Mesodermal cell (in vitro differentiated cells): ENCODE measurements around the gene PSMD3. TPM values are rescaled to one million over a fixed set of nuclear protein-coding genes. Genes with fewer than 3 reads are reported as not detected.

Source experiments
- H3K27ac ChIP-seq: 2 replicates; pipeline ENCODE4 v1.7.0; 2013; ENCODE audit warnings: mild to moderate bottlenecking, low read depth, low read length, moderate library complexity; ENCODE audit not compliant: severe bottlenecking
- H3K36me3 ChIP-seq: 2 replicates; pipeline ENCODE4 v1.7.1; 2013; ENCODE audit warnings: mild to moderate bottlenecking, low read length, moderate library complexity; ENCODE audit not compliant: control insufficient read depth, insufficient read depth
- H3K4me1 ChIP-seq: one replicate; pipeline ENCODE4 v1.7.1; 2013; ENCODE audit warnings: mild to moderate bottlenecking, low read length; ENCODE audit not compliant: insufficient read depth, control insufficient read depth, poor library complexity, severe bottlenecking
- H3K4me3 ChIP-seq: 2 replicates; pipeline ENCODE4 v1.7.0; 2013; ENCODE audit warnings: low read length, control low read depth, mild to moderate bottlenecking; ENCODE audit not compliant: insufficient read depth, poor library complexity, severe bottlenecking; ENCODE audit errors: extremely low read depth
- H3K9me3 ChIP-seq: 2 replicates; pipeline ENCODE4 v1.7.1; 2013; ENCODE audit warnings: mild to moderate bottlenecking, low read length, moderate library complexity; ENCODE audit not compliant: control insufficient read depth
- WGBS, 2 experiments: methylation state at CpG; one replicate each; pipeline ENCODE4 v1.1.5; 2013; ENCODE audit warnings: missing lambda C conversion rate in 2 of 2; ENCODE audit not compliant: insufficient coverage in 2 of 2; 5-methylcytosine and 5-hydroxymethylcytosine counted together
- polyA plus RNA-seq, 2 experiments: library from polyadenylated mRNA; stranded (reverse); fragments of 50-300 nt; gene quantifications; one replicate each; pipeline ENCODE4 v1.2.3, GENCODE V29; 2013

The PSMD3 gene
- polyA plus RNA-seq (2013, experiment 1 of 2) = 161 TPM
- 136 TPM for polyA plus RNA-seq (2013, experiment 2 of 2)

DNA sequence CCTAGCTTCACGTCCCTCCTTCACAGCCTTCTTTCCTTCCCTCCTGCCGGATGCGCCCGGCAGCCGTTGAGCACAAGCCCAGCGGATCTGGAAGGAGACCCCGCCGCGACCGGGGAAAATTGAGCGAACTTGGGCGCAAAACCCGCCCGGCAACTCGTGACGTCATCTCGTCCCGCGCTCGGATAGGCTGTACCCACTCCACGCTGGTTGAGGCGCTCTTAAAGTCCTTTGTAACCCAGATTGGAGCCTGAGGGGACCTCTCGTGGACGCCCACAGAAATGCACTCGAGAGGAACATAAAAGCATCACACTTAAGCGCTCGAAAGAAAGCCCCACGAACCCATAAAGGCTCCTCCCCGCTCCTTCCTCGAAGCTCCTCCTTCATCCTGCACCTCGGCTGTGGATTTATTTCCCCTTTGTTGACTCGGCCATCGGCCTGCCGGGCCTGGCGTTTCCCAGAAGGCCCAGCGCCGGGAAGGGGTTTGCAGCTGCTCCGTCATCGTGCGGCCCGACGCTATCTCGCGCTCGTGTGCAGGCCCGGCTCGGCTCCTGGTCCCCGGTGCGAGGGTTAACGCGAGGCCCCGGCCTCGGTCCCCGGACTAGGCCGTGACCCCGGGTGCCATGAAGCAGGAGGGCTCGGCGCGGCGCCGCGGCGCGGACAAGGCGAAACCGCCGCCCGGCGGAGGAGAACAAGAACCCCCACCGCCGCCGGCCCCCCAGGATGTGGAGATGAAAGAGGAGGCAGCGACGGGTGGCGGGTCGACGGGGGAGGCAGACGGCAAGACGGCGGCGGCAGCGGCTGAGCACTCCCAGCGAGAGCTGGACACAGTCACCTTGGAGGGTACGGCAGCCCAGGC lies at the start of gene PSMD3:
Gene PSMD3, plus strand, starts transcription at position 457 of the 856 bp plus-strand sequence. Its CDS starts 164 bp downstream, at position 621.
- peak within 1 kb of the TSS; percentile 96 for H3K27ac ChIP-seq
- peaks cover 21% of the 10 kb centered on the region for H3K36me3 ChIP-seq
- peak within 1 kb of the TSS; percentile 95 for H3K4me3 ChIP-seq
- 0% methylated on average over 73 to 76 of the region's 84 CpGs for WGBS, 2 experiments
- H3K9me3 ChIP-seq = no peaks in the 10 kb centered on the region
- H3K4me1 ChIP-seq = peaks cover 11% of the 10 kb centered on the region

DNA sequence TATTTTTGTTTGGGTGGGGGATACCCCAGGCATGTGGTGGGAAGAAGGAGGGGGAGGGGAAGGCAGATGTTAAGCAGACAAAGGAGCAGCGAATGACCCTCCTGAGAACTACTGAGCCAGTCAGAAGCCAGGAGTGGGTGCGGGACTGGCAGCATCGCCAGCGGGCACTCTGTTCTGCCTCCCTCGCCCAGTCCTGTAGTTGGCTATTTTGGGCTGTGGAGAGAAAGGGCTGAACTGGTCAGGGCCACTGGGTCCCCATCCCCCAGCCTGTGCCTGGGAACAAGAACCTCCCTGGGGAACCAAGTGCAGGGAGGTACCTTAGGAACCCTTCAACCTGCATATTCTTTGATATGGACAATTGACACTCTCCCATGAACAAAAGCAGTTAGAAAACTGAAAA lies 46.7 kb upstream of the PSMD3 start:
- H3K36me3 ChIP-seq = no peaks in the 10 kb centered on the region
- 80% methylated on average over 1 of the region's 5 CpGs; no CpG with 5 or more reads in 1 of the 2 experiments for WGBS, 2 experiments
- no peaks in the 10 kb centered on the region for H3K4me1 ChIP-seq
- no peaks in the 10 kb centered on the region for H3K9me3 ChIP-seq
- H3K27ac ChIP-seq = no peak overlapping the region
- no peak overlapping the region for H3K4me3 ChIP-seq

DNA sequence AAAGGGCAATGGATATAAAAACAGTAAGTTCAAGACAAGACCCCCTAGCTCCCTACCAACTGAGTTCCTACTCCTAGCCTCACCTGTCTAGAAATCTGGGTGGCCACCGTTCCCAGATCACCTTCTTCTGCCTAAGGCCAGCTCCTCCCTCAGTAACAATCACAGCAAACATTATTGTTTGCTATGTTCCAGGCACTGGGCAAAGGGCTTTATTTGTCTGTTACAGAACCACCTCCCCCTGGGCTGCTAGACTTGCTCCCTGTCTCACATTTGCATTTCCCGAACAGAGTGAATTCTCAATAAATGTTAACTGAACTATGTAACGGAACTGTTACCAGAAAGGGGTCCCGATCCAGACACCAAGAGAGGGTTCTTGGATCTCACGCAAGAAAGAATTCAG lies 46.3 kb upstream of the PSMD3 start:
- Histone ChIP-seq H3K27ac (no peak overlapping the region), H3K4me3 (no peak overlapping the region), H3K4me1 (peaks cover 3% of the 10 kb centered on the region), H3K36me3 (no peaks in the 10 kb centered on the region), H3K9me3 (no peaks in the 10 kb centered on the region)
- 83% methylated on average over 5 of the region's 5 CpGs for WGBS, 2 experiments

DNA sequence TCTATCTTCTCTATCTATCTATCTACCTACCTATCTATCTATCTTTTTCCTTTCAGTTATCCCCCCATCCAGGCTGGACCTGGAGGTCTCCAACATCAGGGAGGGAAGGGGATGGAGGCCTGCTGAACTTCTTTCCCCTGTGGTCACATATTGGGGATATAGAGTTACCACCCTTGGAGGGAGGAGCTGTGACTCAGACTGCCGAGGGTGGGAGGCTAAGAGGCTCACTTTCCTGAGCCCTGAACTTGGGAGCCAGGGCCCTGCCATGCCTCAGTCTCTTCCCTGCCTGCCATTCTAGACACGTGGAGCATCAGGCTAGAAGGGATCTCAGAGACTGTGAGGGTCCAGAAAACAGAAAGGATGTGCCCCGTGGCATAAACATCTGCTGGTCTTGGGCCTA lies 44.7 kb upstream of the PSMD3 start:
- H3K27ac ChIP-seq = no peak overlapping the region
- H3K9me3 ChIP-seq = no peaks in the 10 kb centered on the region
- H3K36me3 ChIP-seq = no peaks in the 10 kb centered on the region
- no peak overlapping the region for H3K4me3 ChIP-seq
- 74 to 82% methylated on average over 2 to 3 of the region's 3 CpGs for WGBS, 2 experiments
- peaks cover 8% of the 10 kb centered on the region for H3K4me1 ChIP-seq

DNA sequence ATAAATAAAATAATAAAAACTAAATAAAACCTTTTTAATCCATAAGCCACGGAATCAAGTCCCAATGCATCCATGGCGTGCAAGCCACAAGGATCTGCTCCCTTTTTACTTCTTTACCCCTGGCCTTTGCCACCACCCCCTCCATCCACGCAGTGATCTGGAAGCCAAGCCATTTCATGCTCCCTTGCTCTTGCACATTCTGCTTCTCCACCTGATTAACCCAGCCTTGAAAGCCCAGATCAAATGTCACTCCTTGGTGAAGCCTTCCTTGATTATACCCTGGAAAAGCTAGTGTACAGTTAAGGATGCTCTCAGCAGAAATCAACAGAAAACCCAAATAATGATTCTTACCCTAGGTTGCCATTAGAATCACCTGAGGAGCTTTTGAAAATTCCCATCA lies 43.2 kb upstream of the PSMD3 start:
- 90 to 91% methylated on average over 3 of the region's 3 CpGs for WGBS, 2 experiments
- no peak overlapping the region for H3K27ac ChIP-seq
- no peak overlapping the region for H3K4me3 ChIP-seq
- no peaks in the 10 kb centered on the region for H3K36me3 ChIP-seq
- H3K4me1 ChIP-seq = peaks cover 8% of the 10 kb centered on the region
- H3K9me3 ChIP-seq = no peaks in the 10 kb centered on the region

DNA sequence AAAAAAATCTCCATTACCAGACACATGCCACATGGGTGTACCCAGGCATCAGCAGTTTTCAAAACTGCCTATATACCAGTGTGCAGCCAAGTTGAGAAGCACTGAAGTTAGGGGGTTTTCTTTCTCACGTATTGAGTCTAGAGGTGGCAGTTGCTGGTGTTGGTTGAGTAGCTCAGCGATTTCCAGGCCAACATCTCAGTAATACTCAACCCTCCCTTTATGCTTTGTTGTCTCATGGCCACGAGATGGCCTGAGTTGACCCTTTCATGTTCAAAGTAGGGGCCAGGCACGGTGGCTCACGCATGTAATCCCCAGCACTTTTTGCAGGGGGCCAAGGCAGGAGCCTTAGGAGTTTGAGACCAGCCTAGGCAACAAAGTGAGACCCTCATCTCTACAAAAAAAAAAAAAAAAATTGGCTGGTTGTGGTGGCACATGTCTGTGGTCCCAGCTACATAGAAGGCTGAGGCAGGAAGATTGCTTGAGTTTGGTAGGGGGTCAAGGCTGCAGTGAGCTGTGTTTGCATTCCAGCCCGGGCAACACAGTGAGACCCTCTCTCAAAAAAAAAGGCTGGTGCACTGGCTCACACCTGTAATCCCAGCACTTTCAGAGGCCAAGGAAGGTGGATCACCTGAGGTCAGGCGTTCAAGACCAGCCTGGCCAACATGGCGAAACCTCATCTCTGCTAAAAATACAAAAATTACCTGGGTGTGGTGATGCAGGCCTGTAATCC lies 42.3 kb upstream of the PSMD3 start:
- Histone ChIP-seq H3K36me3 (no peaks in the 10 kb centered on the region), H3K4me3 (no peak overlapping the region), H3K4me1 (peaks cover 8% of the 10 kb centered on the region), H3K9me3 (no peaks in the 10 kb centered on the region), H3K27ac (no peak overlapping the region)
- WGBS, 2 experiments = 86% methylated on average over 1 to 6 of the region's 8 CpGs

DNA sequence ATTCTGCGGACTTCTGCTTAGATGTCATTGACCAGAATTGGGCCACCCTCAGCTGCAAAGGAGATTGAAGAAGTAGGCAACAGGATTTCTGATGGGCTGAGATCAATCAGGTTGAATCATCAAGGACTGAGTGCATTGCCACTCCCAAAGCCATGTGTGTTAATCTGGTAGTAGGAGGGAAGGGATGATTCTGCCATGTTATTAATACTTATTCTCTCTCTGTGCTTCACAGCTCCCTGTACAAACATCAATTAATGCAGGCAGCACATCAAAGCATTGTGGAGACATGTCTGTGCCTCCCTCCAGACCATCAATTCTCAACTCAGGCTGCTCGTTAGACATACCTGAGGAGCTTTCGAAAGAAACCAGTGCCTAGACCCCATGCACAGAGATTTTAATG lies 41.5 kb upstream of the PSMD3 start:
- no peaks in the 10 kb centered on the region for H3K9me3 ChIP-seq
- H3K4me1 ChIP-seq = peaks cover 8% of the 10 kb centered on the region
- H3K36me3 ChIP-seq = no peaks in the 10 kb centered on the region
- H3K27ac ChIP-seq = no peak overlapping the region
- WGBS, 2 experiments = 90% methylated on average over 1 to 3 of the region's 3 CpGs
- no peak overlapping the region for H3K4me3 ChIP-seq

DNA sequence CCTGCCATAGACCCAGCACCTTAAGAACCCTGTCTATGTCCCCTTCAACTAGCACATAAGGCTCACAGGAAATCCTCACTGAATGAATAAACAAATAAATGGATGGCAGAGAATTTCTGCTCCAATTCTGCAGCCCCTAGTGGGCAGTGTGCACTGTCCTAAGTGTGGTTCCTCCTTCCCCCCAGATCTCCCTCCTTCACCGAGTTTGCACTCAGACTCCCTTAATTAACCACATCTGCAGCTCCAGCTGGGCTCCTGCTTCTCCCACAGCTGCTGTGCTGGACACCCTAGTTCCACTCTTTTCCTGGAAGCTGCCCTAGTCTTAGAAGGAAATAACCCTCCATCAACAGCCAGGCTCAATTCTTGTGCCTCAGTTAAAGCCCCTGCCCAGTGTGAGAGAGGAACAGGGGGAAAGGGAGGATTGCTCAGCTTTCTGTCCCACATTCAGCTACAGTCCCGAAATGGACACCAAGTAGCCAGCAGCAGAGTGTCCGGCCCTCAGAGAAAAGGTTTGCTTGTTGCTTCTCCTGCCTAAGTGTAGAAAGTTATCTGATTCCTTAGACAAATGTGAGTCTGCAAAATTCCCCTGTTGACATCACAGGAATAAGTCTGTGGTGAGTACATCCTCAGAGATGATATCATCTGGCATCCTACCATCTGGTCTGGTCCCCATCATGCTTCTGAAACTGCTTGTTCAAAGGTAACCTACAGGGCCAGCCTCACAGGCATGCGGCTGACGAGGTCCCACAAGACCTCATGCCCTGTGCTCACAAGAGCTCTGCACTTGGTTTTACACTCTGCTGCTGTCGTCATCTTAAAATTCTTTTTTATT lies 40.8 kb upstream of the PSMD3 start:
- Histone ChIP-seq H3K4me3 (no peak overlapping the region), H3K9me3 (no peaks in the 10 kb centered on the region), H3K36me3 (no peaks in the 10 kb centered on the region), H3K27ac (peak overlapping the region; percentile 7), H3K4me1 (peaks cover 8% of the 10 kb centered on the region)
- WGBS, 2 experiments = 80 to 87% methylated on average over 5 to 6 of the region's 6 CpGs

DNA sequence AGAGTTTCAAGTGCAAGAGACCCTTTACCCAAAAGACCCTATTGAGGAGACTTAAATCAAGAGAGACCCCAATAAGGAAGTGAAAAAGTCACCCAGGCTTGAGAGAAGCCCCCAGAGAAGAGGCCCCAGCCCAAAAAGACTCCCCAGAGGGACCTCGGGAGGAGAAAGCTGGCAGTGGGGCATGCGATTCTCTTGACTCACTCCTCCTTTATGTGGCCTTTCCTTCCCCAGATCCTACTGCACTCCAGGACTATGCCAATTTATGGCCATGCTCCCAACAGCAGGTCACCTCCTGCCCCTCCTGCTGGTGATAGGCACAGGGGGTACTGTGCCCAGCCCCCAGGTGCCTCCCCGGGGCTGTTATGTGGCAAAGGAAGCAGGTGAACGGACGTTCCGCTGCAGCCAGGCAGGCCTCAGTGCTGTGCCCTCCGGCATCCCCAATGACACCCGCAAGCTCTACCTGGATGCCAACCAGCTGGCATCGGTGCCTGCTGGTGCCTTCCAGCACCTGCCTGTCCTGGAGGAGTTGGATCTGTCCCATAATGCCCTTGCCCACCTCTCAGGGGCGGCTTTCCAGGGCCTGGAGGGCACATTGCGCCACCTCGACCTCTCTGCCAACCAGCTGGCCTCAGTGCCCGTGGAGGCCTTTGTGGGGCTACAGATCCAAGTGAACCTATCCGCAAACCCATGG lies 36.8 kb upstream of the PSMD3 start:
- H3K4me1 ChIP-seq = peaks cover 11% of the 10 kb centered on the region
- no peaks in the 10 kb centered on the region for H3K9me3 ChIP-seq
- H3K27ac ChIP-seq = no peak overlapping the region
- no peak overlapping the region for H3K4me3 ChIP-seq
- 92 to 93% methylated on average over 14 of the region's 14 CpGs for WGBS, 2 experiments
- H3K36me3 ChIP-seq = no peaks in the 10 kb centered on the region

DNA sequence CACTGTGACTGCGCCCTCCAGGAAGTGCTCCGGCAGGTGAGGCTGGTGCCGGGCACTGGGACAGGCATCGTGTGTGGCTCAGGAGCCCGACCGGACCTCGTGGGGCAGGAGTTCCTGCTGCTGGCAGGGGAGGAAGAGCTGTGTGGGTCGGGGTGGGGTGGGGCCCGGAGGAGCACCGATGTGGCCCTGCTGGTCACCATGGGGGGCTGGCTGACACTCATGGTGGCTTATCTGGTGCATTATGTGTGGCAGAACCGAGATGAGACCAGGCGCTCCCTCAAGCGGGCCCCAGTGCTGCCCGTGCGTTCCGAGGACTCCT lies 36.3 kb upstream of the PSMD3 start:
- Histone ChIP-seq H3K4me1 (peaks cover 13% of the 10 kb centered on the region), H3K27ac (no peak overlapping the region), H3K4me3 (no peak overlapping the region), H3K36me3 (no peaks in the 10 kb centered on the region), H3K9me3 (no peaks in the 10 kb centered on the region)
- 88 to 91% methylated on average over 14 to 15 of the region's 16 CpGs for WGBS, 2 experiments
